Endothelial cell of umbilical vein (primary cell): Measurements from ENCODE around the gene CENPU.

Source experiments
- EZH2 ChIP-seq: IDR thresholded peaks from 2 replicates; pipeline ENCODE4 v1.6.1; 2012; ENCODE audit warnings: borderline replicate concordance, low read depth, mild to moderate bottlenecking, moderate library complexity, low read length, inconsistent platforms; ENCODE audit not compliant: severe bottlenecking
- GATA2 ChIP-seq: IDR thresholded peaks from 2 replicates; pipeline ENCODE4 v1.7.0; 2011; ENCODE audit warnings: low read depth, mild to moderate bottlenecking, moderate library complexity, mixed read lengths, low read length; ENCODE audit not compliant: insufficient read length, insufficient read depth
- JUN ChIP-seq: IDR thresholded peaks from 2 replicates; pipeline ENCODE4 v1.6.1; 2011; ENCODE audit warnings: borderline replicate concordance, low read depth; ENCODE audit not compliant: insufficient read length, insufficient read depth
- POLR2A ChIP-seq: IDR thresholded peaks from 2 replicates; pipeline ENCODE4 v1.6.1; 2012; ENCODE audit warnings: low read depth, mild to moderate bottlenecking, control low read depth, low read length
- TF ChIP-seq, protein P1 (sequence below), 2 donors: IDR thresholded peaks; 1 replicate in 1 of 2; 2 replicates in 1 of 2; pipeline ENCODE4 v1.5.1; 2011; ENCODE audit warnings: low read length in 2 of 2, mild to moderate bottlenecking in 2 of 2, moderate library complexity in 2 of 2, control low read depth in 1 of 2, inconsistent platforms in 1 of 2, low read depth in 1 of 2; ENCODE audit not compliant: insufficient read depth in 1 of 2; ENCODE audit errors: extremely low read depth in 1 of 2
- TF ChIP-seq, protein P2 (sequence below): IDR thresholded peaks from 2 replicates; pipeline ENCODE4 v1.6.1; 2011; ENCODE audit not compliant: insufficient read depth, insufficient read length

DNA sequence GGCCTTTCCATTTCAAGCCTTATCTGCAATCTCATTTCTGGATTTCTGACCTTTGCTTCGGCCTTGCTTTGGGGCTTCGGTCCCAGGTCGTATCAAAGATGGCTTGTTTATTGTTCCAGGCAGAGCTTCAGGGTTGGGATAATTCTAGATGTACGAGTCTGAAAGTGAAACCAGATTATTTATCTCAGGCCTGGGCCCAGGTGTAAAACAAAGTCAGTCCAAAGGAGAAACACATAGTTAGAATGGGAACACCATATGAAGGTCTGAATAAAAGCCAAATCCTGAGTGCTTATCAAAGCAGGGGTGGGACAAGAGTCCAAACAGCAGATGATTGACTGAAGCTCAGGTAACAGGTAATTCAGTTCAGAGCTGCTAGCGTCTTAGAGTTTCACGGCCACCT, 67.2 kb downstream of the CENPU start:
- TF ChIP-seq POLR2A (no peak), GATA2 (no peak), EZH2 (no peak), JUN (no peak)
- TF ChIP-seq, protein P1, sequence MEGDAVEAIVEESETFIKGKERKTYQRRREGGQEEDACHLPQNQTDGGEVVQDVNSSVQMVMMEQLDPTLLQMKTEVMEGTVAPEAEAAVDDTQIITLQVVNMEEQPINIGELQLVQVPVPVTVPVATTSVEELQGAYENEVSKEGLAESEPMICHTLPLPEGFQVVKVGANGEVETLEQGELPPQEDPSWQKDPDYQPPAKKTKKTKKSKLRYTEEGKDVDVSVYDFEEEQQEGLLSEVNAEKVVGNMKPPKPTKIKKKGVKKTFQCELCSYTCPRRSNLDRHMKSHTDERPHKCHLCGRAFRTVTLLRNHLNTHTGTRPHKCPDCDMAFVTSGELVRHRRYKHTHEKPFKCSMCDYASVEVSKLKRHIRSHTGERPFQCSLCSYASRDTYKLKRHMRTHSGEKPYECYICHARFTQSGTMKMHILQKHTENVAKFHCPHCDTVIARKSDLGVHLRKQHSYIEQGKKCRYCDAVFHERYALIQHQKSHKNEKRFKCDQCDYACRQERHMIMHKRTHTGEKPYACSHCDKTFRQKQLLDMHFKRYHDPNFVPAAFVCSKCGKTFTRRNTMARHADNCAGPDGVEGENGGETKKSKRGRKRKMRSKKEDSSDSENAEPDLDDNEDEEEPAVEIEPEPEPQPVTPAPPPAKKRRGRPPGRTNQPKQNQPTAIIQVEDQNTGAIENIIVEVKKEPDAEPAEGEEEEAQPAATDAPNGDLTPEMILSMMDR (IDR thresholded peaks at IDR 0.05; ENCODE audit: extremely low read depth in 1 of 2, insufficient read depth in 1 of 2, low read depth in 1 of 2, low read length in 2 of 2) = no peak
- TF ChIP-seq, protein P2, sequence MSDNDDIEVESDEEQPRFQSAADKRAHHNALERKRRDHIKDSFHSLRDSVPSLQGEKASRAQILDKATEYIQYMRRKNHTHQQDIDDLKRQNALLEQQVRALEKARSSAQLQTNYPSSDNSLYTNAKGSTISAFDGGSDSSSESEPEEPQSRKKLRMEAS = no peak
